HG02981 (cell line): ENCODE data around the gene AK2.
"Not testable (repeated sequence)": the region's sequence is repeated elsewhere in the genome, so short reads cannot be mapped to it uniquely, and the experiment has no call there.

Source experiments
- ATAC-seq: cut with Tn5 transposase; IDR thresholded peaks from one replicate; pipeline ENCODE4 v1.9.1; 2021; ENCODE audit warnings: mild to moderate bottlenecking, moderate library complexity; ENCODE audit not compliant: unreplicated experiment

The AK2 gene

DNA sequence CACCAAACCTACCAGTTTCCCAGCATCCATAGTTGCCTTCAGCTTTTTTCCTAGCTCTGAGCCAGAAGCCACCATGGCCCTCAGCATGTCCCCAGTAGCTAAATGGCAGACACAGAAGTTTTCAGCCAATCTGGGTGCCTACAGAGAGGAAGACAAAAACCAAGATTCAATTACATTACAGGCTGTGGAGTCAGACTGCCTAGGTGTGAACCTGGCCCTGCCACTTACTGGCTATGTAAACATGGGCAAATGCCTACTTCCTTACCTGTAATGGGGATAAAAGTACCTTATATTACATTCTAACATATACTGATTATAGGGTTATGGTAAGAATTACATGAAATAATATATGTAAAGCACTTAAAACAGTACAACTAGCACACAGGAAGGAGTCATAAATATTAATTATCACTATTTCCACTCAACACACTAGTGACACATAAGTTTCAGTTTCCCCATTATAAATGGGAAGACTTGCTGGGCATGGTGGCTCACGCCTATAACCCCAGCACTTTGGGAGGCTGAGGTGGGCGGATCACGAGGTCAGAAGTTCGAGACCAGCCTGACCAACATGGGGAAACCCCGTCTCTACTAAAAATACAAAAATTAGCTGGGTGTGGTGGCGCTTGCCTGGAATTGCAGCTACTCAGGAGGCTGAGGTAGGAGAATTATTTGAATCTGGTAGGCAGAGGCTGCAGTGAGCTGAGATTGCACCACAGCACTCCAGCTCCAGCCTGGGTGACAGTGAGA, 12.1 kb downstream of the AK2 start:
- ATAC-seq = not testable (repeated sequence)

DNA sequence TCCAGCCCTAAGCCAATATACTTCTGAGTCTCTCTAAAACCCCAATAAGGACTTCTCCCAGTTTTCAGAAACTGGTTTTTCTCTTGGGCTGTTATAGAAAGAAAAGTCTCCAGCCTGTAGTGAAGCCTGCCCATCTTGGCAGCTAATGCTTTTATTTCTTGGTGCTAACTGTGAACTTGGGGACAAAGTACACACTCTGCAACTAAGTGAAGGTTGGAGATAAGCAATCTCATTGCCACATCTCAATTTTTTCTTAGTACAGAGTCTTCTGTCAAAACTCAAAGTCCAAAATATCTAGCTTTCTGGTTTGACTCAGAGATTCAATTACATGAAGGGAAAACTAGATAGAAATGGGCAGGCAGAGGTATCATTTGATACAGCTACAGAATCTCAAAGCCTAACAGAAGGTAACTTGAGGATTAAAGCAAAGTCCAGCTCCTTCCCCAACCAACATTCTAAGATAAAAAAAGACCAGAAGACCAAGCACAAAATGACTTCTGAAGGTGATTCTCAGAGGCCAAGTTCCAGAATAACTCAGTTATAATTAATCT, 14.0 kb downstream of the AK2 start:
- ATAC-seq = no peak

DNA sequence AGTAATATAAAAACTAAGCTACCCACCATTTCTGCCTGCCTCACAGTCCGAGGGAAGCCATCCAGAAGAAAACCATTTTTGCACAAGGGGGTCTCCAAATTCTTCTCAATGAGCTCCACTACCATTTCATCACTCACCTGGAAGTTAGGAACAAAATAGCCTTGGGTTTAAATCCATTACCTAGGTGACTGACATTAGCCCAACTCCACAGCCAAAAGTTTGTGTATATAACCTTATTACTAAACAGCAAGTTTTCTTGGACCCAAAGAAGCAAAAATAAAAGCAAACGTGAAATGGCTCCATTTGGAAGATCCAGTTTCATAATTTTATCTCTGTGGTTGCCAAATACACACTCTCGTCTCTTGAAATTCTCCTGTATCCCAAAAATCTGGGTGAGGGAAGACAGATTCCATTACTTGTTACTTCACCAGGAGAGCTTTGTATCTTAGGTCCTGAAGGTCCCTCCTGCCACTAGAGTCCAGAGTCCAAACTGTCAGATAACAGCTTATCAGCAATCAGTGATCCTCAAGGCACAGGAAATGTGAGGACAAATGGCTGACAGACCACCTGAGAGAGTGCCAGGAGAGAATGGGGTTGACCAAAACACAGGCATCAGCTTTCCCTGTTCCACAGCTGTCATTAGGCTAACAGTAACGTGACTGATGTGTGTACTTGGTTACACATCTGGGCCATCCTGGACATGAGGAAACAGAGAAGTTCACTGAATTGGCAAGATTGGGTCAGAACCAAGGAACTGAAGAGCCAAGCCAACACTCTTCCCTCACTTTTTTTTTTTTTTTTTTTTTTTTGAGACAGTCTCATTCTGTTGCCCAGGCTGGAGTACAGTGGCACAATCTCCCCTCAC, 14.9 kb downstream of the AK2 start:
- ATAC-seq = no peak

DNA sequence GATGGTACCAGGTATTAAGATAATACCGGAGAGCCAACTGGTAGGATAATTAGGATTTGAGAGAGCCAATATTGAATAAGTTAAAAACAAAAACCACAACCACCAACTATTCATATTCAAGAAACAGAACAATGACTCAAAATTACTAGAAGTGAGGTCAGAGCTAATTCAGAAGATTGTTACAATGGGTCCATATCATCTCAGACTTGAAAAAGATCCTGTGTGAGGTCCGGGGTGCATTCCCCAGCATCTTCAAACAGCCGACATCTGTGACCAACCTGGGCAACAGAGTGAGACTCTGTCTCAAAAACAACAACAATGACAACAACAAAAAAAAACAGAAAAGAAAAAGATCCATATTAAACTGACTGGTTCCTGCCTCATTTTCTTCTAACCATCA, 18.6 kb downstream of the AK2 start:
- ATAC-seq = no peak

DNA sequence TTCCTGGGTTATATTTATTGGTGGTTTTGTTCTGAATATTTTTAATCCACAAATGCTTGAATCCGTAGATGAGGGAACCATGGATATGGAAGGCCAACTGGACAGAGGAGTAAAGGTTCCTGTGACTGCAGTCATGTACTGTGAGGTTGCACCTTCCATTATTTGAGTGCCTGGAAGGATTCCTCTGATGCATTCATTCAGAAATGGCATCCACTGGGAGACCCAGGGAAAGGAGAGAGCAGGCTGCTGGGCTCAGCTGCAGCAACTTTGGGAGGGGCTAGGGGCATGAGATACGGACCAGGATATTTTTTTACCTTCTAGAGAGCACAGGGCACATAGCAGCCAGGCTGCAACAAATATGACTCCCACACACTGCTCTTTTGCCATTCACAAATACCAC, 19.5 kb downstream of the AK2 start:
- no peak for ATAC-seq

DNA sequence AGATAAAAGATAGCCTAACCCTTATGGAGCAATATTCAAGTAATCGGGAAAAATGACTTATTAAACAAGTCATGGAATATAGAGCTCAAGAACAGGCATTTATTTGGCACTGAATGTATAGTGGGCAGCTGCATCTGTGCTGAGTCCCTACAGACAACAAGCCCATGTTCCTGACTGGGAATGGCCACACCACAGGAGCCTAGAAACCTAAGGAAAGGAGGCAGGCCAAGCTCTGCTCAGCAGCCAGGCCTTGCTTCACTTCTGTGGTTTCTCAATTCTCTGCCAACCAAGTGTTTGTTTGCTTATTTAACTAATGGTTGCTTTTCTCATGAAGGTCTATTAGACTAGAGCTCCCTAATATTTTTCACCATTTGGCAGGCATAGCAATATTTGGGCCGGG, 21.5 kb downstream of the AK2 start:
- ATAC-seq = no peak

DNA sequence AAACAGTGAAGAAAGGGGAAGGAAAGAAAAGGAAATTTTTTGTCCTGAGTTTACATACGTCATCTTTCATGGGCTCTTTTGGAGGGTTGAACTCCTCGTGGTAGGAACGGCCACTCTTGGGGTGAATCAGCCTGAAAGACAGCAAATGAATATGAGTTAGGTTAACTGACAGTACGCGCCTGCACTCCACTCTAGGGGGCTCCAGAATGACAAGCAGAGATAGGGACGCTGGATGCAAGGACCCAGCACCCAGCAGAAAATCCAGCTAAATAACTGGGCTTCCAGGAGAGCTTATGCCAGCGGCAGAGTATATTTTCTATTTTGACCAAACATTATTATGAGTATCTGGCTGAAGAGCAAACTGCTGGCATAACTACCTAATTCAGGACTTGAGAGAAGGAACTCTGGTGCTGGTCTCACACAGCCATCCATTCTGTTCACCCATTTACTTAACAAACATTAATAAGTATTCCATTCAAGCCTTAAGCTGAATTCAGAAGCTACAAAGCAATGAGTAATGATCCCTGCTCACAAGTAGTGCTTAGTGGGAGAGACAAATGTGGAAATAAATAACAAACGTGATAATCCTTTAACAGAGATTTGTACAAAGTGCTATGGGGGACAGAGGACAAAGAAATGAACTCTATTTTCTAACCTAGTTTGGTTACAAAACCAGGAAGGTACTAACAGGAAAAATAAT, 22.1 kb downstream of the AK2 start:
- ATAC-seq = no peak

DNA sequence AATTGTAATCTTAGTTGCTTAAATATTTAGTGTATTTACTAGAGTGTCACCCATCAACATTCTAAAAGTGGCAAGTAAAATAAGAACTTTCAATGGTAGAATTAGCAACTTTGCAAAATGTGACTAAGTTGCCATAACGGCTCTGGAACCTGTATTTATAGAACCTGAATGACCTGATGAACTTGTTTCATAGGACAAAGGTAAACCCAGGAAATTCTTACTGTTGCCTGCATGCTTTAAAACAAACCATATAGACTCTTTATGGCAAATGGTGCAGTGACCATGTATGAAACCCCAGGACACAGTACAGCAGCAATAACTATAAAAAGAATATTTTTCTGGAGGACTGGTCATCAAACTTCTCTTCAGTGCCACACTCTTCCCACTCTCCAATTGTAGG, 22.9 kb downstream of the AK2 start:
- no peak for ATAC-seq

DNA sequence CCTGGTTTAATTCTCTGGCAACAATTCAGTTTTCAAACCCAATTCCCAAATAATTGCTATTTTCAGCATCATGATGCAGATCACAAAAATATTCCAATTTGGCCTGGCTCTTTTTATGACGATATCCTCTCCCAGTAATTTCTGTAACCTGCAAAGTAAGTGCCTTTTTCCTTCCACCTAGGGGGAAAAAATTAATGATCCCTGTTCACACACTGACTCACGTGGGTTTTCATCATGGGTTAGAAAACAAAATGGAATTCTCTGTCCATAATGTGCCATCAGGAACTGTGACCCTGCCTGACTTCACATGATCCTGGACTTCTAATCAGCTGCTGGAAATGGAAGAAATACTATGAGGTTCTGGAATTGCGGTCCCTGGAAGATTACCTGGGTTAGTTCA, 24.5 kb downstream of the AK2 start:
- no peak for ATAC-seq

DNA sequence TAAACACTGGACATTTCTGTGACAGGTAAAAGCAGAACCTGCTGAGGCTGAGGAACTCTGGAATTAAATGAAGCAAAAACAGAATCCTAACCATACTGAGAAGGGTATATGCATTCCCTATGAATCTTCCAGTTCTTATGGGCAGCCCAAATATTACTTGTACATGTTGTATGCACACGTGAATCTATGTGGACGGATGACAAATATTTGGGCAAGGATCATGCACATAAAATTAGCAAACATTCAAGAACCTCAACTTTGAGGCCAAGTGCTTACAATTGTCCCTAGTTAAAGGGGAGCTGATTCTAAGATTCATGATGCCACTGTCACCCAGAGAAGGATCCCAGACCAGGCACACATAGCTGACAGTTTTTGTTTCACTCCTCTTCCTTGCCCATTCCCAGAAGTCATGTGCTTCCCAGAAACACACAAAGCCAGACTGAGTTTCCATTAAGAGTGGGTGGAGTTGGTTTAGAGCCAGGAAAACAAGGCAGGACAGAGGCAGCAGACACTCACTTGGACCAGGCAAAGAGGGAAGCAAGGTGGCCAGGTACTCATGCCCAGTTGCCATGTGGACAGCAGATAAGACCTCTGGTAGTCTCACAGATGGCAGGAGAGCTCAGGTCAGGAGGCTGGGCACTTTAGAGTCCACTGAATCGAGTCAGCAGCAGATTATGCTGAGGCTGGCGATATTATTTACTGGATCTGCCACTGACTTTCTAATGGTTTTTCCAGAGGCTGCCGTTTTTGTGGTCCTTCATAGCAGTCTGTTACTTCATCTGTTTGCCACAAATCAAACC, 25.6 kb downstream of the AK2 start:
- no peak for ATAC-seq

DNA sequence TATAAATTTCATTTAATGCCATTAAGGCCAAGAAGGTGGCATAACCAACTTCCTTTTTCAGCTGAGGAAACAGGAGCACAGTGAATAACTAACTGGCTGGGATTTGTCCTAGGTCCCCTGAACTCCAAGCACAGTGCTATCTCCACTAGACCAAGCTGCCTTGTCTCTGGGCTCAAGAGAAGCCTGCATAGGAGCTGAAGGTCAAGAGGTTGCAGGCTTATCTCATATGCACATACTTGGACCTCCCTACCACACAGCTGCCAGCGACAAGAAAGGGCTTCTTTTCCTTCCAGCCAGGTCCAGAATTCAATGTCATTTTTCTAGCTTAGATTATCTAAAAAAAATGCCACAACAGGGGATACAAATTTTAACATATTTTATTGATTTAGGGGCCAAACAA, 27.1 kb downstream of the AK2 start:
- ATAC-seq = no peak

DNA sequence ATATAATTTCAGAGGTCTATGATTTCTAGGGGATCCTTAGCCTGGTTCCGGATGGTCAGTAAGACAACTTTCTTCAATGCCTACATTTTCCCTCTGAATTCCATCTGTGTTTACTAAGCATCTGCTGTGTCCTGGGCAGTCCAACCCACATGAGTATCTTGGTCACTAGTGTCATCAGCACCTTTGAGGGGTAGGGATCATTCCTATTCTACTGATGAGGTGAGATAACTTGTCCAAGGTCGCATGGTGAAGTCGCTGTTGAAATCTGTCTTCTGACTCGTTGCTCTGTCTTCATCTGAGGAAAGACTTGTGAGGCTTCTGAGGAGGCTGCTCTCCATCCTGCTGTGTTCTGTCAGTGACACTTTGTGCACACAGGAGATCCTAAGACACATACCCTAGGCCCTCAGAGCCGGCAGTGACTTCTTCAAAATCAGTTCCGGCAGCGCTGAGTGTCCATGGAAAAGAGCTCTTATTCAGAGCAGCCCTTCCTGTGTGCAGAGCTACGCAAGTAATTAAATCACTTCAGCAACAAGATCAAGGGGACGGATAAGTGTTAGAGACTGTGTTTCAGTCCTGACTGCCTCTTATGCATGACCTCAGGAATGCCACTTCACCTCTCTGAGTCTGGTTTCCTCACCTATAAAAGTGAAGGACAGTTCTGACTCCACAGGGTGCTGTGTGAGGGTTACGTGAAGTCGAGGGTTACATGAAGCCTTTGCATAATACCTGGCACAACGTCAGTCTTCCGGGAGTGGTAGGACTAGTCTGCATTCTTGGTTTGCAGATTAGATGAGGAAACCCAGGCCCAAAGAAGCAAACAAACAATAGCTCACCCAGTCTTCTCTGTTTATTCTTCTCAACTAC, 28.4 kb downstream of the AK2 start:
- ATAC-seq = no peak

DNA sequence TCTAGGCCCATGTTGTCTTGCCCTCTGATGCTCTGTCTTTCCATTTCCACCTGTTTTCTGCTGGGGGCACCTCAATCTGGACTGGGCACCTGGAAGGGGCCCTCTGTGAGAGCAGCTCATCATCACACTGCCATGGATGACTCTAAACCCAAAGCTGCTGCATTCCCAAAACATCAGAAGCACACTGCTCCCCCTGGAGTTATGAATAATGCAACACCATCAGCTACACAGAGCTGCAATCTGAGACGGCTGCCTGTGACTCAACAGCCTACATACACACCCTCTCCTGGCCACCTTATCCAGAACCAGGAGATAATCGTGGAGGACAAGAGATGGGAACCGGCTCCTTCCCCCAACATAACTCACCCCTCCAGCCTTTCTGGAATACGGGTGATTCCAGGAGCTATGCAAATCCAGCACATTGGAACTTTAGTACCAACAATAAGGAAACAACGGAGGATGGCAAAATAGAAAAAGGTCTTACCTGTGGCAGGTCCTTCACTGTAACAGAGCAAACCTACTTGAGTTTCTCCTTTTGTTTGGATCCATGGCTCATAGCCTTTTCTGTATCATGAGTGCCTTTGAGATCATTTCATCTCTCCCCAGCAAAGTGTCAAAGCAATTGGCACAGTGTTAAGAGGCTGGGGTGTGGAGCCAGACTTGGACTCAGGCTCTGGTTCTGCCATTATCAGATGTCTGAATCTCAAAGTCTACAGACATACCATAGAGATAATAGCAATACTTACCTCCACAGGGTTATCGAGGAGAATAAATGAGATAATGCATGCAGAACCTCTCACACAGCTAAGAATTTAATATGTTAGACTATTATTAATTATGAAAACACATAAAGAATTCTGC, 29.3 kb downstream of the AK2 start:
- no peak for ATAC-seq

DNA sequence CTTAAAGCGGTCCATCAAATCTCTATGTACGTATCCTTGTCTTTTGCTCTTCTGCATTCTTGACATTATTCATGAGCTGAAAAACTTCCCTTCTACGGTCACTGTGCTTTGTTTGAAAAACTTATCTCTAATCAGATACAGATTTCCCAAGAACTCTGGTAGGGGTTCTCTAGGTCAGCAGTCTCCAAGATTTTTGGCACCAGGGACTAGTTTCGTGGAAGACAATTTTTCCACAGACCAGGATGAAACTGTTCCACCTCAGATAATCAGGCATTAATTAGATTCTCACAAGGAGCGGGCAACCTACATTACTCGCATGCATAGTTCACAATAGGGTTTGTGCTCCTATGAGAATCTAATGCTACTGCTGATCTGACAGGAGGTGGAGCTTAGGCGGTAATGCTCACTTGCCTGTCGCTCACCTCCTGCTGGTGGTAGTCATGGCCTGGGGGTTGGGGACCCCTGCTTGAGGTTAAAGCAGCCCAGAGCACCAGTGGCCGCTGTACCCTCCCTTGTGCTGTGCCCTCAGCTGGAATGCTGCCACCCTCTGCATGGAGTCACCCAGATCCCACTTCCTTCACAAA, 30.8 kb downstream of the AK2 start:
- ATAC-seq = no peak

DNA sequence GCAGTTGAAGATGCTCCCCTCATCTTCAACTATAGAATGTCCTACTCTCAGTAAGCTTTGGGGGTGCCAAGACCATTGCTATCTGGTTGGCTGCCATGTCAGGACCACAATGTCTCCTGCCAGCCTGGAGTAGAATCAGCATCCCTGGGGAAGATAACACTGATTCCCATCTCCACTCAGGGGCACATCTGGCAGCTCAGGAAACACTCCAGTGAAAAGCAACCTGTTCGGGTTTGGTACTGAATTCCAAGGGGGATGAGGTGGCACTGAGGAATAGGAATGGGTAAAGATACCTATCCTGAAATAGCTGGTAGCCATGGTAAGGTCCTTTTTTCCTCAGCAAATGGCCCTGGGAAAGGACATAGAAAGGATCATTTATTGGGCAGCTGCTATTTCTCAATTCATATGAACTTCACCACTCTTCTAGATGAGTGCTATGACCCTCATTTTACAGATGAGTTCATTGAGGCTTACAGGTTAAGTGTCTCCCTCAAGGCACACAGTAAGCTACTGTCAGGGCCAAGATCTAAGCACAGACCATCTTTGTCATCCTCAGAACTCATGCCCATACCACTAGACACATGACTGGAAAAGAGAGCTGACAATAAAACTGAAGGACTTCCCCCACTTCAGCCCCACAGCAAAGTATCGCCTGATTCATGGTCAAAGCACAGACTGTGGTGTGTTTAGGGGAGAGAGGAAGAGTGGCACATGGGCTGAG, 31.4 kb downstream of the AK2 start:
- ATAC-seq = no peak

DNA sequence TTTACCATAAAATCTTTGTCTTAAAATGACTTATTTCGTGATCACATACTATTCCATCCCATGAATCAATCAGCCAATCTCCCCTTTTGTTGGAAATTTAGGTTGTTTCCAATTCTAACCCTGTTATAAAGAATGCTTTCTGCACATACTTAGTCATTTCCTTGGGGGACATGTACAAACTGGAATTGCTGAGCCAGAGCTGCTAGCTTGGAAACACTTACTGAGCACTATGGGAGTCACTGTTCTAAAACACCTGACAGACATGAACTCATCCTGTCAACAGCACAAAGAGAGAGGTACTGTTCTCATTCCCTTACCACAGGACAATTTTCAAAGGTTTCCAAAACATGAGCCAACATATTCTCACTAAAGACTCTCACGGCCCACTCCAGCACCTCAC, 32.1 kb downstream of the AK2 start:
- no peak for ATAC-seq

DNA sequence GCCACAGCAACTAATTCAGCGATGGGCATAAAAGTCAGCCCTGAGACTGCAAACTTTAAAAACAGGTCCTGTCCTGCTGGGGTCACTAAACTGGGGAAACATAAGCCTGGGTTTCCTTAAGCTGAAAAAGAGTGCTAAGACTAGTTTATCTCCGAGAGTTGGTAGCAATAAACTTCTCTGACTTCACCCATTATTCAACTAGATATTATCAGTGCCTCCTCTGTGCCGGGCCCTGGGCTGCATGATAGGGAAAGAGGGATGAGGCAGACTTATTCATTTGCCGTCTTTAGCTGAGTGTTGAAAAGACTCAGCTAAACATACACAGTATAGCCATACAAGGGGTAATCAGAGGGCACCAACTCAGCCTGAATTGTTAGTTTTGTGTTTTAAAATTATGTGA, 33.0 kb downstream of the AK2 start:
- ATAC-seq = no peak

DNA sequence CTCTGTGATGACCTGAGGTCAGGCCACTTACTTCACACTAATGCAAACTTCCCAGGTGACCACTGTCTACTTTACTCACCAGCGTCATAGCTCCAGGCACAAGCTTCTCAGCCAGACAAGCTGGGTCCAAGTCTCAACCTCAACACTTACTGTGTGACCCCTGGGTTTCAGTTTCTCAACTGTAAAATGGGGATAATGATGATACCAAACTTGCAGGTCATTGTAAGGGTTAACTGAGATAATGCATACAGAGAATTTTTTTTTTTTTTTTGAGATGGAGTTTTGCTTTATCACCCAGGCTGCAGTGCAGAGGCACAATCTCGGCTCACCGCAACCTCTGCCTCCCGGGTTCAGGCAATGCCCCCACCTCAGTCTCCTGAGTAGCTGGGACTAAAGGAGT, 34.7 kb downstream of the AK2 start:
- no peak for ATAC-seq
